ENCODE data around the gene CBFA2T3. TPM values are rescaled to one million over a fixed set of nuclear protein-coding genes. Genes with fewer than 3 reads are reported as not detected.

The CBFA2T3 gene
- total and polyA plus RNA-seq, 9 donors = 0.53 to 2.8 (median 1.2) TPM; not detected in 1

GRCh38 chr16:88917915-88918627 is 58.9 kb downstream of the CBFA2T3 start:
- Histone ChIP-seq H3K4me1 (ENCODE audit: insufficient read depth) (peaks cover 3% of the 10 kb centered on the region), H3K36me3 (no peaks in the 10 kb centered on the region), H3K4me3 (no peak overlapping the region), H3K27me3 (no peaks in the 10 kb centered on the region), H3K9me3 (no peaks in the 10 kb centered on the region), H3K27ac (no peak overlapping the region)
- 87 to 92% (median 91%) methylated on average over 19 of the region's 19 CpGs for WGBS, 3 donors
- intact Hi-C loops (cut with DNase I) = no loop called here
- TF ChIP-seq EP300 (IDR thresholded peaks at IDR 0.05) (no peak), CTCF (IDR thresholded peaks at IDR 0.05) (no peak), POLR2A (IDR thresholded peaks at IDR 0.05) (no peak)
- no peak for DNase-seq

- H3K36me3 ChIP-seq = no peaks in the 10 kb centered on the region
- H3K27me3 ChIP-seq = no peaks in the 10 kb centered on the region
- no peak overlapping the region for H3K4me3 ChIP-seq
- no peak overlapping the region for H3K27ac ChIP-seq
- no peaks in the 10 kb centered on the region for H3K9me3 ChIP-seq
- intact Hi-C loops (cut with DNase I) = no loop called here
- no peak for TF ChIP-seq EP300 (IDR thresholded peaks at IDR 0.05)
- TF ChIP-seq POLR2A (IDR thresholded peaks at IDR 0.05) = no peak
- no peak for TF ChIP-seq CTCF (IDR thresholded peaks at IDR 0.05)
- H3K4me1 ChIP-seq (ENCODE audit: insufficient read depth) = peaks cover 3% of the 10 kb centered on the region
- WGBS, 3 donors = 51 to 60% (median 53%) methylated on average over 29 to 30 of the region's 30 CpGs
- no peak for DNase-seq
These were observed 59.7 kb downstream of the CBFA2T3 start for GRCh38 chr16:88917146-88917914.

- no peak for TF ChIP-seq CTCF (IDR thresholded peaks at IDR 0.05)
- H3K4me3 ChIP-seq = no peak overlapping the region
- WGBS, 3 donors = 48 to 57% (median 53%) methylated on average over 26 to 29 of the region's 30 CpGs
- H3K36me3 ChIP-seq = no peaks in the 10 kb centered on the region
- H3K9me3 ChIP-seq = no peaks in the 10 kb centered on the region
- no peak for DNase-seq
- intact Hi-C loops (cut with DNase I) = no loop called here
- no peaks in the 10 kb centered on the region for H3K27me3 ChIP-seq
- H3K27ac ChIP-seq = no peak overlapping the region
- peaks cover 3% of the 10 kb centered on the region for H3K4me1 ChIP-seq (ENCODE audit: insufficient read depth)
These were observed 61.2 kb downstream of the CBFA2T3 start for GRCh38 chr16:88915639-88916327.

GRCh38 chr16:88914750-88915368 is 62.1 kb downstream of the CBFA2T3 start:
- no peak overlapping the region for H3K4me3 ChIP-seq
- H3K9me3 ChIP-seq = no peaks in the 10 kb centered on the region
- no peaks in the 10 kb centered on the region for H3K4me1 ChIP-seq (ENCODE audit: insufficient read depth)
- no peak for DNase-seq
- intact Hi-C loops (cut with DNase I) = no loop called here
- no peaks in the 10 kb centered on the region for H3K36me3 ChIP-seq
- TF ChIP-seq EP300 (IDR thresholded peaks at IDR 0.05) = no peak
- no peaks in the 10 kb centered on the region for H3K27me3 ChIP-seq
- H3K27ac ChIP-seq = no peak overlapping the region
- WGBS, 3 donors = 4 to 24% (median 8%) methylated on average over 16 to 20 of the region's 20 CpGs
